ENCODE measurements around the gene CDK12. TPM values are rescaled to one million over a fixed set of nuclear protein-coding genes. Genes with fewer than 3 reads are reported as not detected.
A peak's percentile ranks its signal among the peaks of the same experiment; 100 is the strongest.
"Not testable (repeated sequence)": the region's sequence is repeated elsewhere in the genome, so short reads cannot be mapped to it uniquely, and the experiment has no call there.

The CDK12 gene
- total RNA-seq, 1 experiment from 2014 or later, result 33.6 TPM

- not testable (repeated sequence) for H3K27me3 ChIP-seq (replicated peaks); H3K4me1 ChIP-seq (replicated peaks); H3K4me3 ChIP-seq; H3K36me3 ChIP-seq; H3K9me3 ChIP-seq (replicated peaks); H3K27ac ChIP-seq; DNase-seq (ENCODE audit: low read depth in 1 of 2, low spot score in 2 of 2)
Measured at GRCh38 chr17:39544361-39544760, 83.1 kb downstream of the CDK12 start.

GRCh38 chr17:39547713-39548478 lies 86.6 kb downstream of the CDK12 start:
- peak; percentile 55 to 59 for DNase-seq (ENCODE audit: low read depth in 1 of 2, low spot score in 2 of 2)
- Histone ChIP-seq H3K9me3 (replicated peaks) (no peaks in the 10 kb centered on the region), H3K4me3 (no peak overlapping the region), H3K27ac (no peak overlapping the region), H3K36me3 (peaks cover 3% of the 10 kb centered on the region; the same call in 1 of the 2 replicates), H3K27me3 (replicated peaks) (no peaks in the 10 kb centered on the region), H3K4me1 (replicated peaks) (no peaks in the 10 kb centered on the region)

- Histone ChIP-seq H3K4me3 (no peak overlapping the region), H3K27ac (no peak overlapping the region)
- no peak for DNase-seq (ENCODE audit: low read depth in 1 of 2, low spot score in 2 of 2)
Measured at GRCh38 chr17:39548494-39549225, 87.4 kb downstream of the CDK12 start.

GRCh38 chr17:39549747-39550573 lies 88.7 kb downstream of the CDK12 start:
- Histone ChIP-seq H3K4me3 (no peak overlapping the region), H3K4me1 (replicated peaks) (no peaks in the 10 kb centered on the region), H3K9me3 (replicated peaks) (no peaks in the 10 kb centered on the region), H3K27ac (no peak overlapping the region), H3K27me3 (replicated peaks) (no peaks in the 10 kb centered on the region), H3K36me3 (peaks cover 3% of the 10 kb centered on the region; the same call in 1 of the 2 replicates)
- no peak for DNase-seq (ENCODE audit: low read depth in 1 of 2, low spot score in 2 of 2)

More at GRCh38 chr17:39548494-39549225, 87.4 kb downstream of the CDK12 start:
- Histone ChIP-seq H3K36me3 (peaks cover 3% of the 10 kb centered on the region; the same call in 1 of the 2 replicates), H3K9me3 (replicated peaks) (no peaks in the 10 kb centered on the region), H3K27me3 (replicated peaks) (no peaks in the 10 kb centered on the region), H3K4me1 (replicated peaks) (no peaks in the 10 kb centered on the region)

- Histone ChIP-seq H3K4me3 (no peak overlapping the region), H3K9me3 (replicated peaks) (no peaks in the 10 kb centered on the region), H3K27ac (no peak overlapping the region), H3K27me3 (replicated peaks) (no peaks in the 10 kb centered on the region), H3K4me1 (replicated peaks) (no peaks in the 10 kb centered on the region), H3K36me3 (peaks cover 3% of the 10 kb centered on the region; the same call in 1 of the 2 replicates)
- DNase-seq (ENCODE audit: low read depth in 1 of 2, low spot score in 2 of 2), result no peak
Measured at GRCh38 chr17:39551879-39552278, 90.6 kb downstream of the CDK12 start.

- no peaks in the 10 kb centered on the region for H3K4me1 ChIP-seq (replicated peaks)
- no peaks in the 10 kb centered on the region for H3K27me3 ChIP-seq (replicated peaks)
- no peaks in the 10 kb centered on the region for H3K36me3 ChIP-seq
- no peak overlapping the region for H3K27ac ChIP-seq
- no peak for DNase-seq (ENCODE audit: low read depth in 1 of 2, low spot score in 2 of 2)
- no peaks in the 10 kb centered on the region for H3K9me3 ChIP-seq (replicated peaks)
- H3K4me3 ChIP-seq, result no peak overlapping the region
Measured at GRCh38 chr17:39553341-39553945, 92.2 kb downstream of the CDK12 start.

GRCh38 chr17:39555368-39555767 lies 94.1 kb downstream of the CDK12 start:
- Histone ChIP-seq H3K27me3 (replicated peaks) (no peaks in the 10 kb centered on the region), H3K9me3 (replicated peaks) (no peaks in the 10 kb centered on the region), H3K4me1 (replicated peaks) (no peaks in the 10 kb centered on the region), H3K4me3 (no peak overlapping the region), H3K27ac (no peak overlapping the region), H3K36me3 (no peaks in the 10 kb centered on the region)
- DNase-seq (ENCODE audit: low read depth in 1 of 2, low spot score in 2 of 2), result no peak

GRCh38 chr17:39556423-39556822 lies 95.1 kb downstream of the CDK12 start:
- H3K27me3 ChIP-seq (replicated peaks), result no peaks in the 10 kb centered on the region
- H3K4me3 ChIP-seq, result no peak overlapping the region
- no peaks in the 10 kb centered on the region for H3K36me3 ChIP-seq
- H3K27ac ChIP-seq, result no peak overlapping the region
- no peak for DNase-seq (ENCODE audit: low read depth in 1 of 2, low spot score in 2 of 2)
- no peaks in the 10 kb centered on the region for H3K4me1 ChIP-seq (replicated peaks)
- no peaks in the 10 kb centered on the region for H3K9me3 ChIP-seq (replicated peaks)

- no peaks in the 10 kb centered on the region for H3K36me3 ChIP-seq
- no peaks in the 10 kb centered on the region for H3K9me3 ChIP-seq (replicated peaks)
- DNase-seq (ENCODE audit: low read depth in 1 of 2, low spot score in 2 of 2), result no peak
- H3K27me3 ChIP-seq (replicated peaks), result no peaks in the 10 kb centered on the region
- H3K4me1 ChIP-seq (replicated peaks), result no peaks in the 10 kb centered on the region
- no peak overlapping the region for H3K27ac ChIP-seq
- no peak overlapping the region for H3K4me3 ChIP-seq
Measured at GRCh38 chr17:39562395-39562794, 101.1 kb downstream of the CDK12 start.

GRCh38 chr17:39562976-39563375 lies 101.7 kb downstream of the CDK12 start:
- Histone ChIP-seq H3K4me3 (no peak overlapping the region), H3K27me3 (replicated peaks) (no peaks in the 10 kb centered on the region), H3K27ac (no peak overlapping the region), H3K36me3 (no peaks in the 10 kb centered on the region), H3K4me1 (replicated peaks) (no peaks in the 10 kb centered on the region), H3K9me3 (replicated peaks) (no peaks in the 10 kb centered on the region)
- DNase-seq (ENCODE audit: low read depth in 1 of 2, low spot score in 2 of 2), result no peak

GRCh38 chr17:39563476-39563875 lies 102.2 kb downstream of the CDK12 start:
- H3K4me3 ChIP-seq, result no peak overlapping the region
- H3K27me3 ChIP-seq (replicated peaks), result no peaks in the 10 kb centered on the region
- H3K4me1 ChIP-seq (replicated peaks), result no peaks in the 10 kb centered on the region
- no peak for DNase-seq (ENCODE audit: low read depth in 1 of 2, low spot score in 2 of 2)
- no peaks in the 10 kb centered on the region for H3K36me3 ChIP-seq
- no peak overlapping the region for H3K27ac ChIP-seq
- no peaks in the 10 kb centered on the region for H3K9me3 ChIP-seq (replicated peaks)

- no peaks in the 10 kb centered on the region for H3K4me1 ChIP-seq (replicated peaks)
- no peaks in the 10 kb centered on the region for H3K9me3 ChIP-seq (replicated peaks)
- no peaks in the 10 kb centered on the region for H3K36me3 ChIP-seq
- no peak for DNase-seq (ENCODE audit: low read depth in 1 of 2, low spot score in 2 of 2)
- no peaks in the 10 kb centered on the region for H3K27me3 ChIP-seq (replicated peaks)
- H3K27ac ChIP-seq, result no peak overlapping the region
- H3K4me3 ChIP-seq, result no peak overlapping the region
Measured at GRCh38 chr17:39564211-39564848, 103.0 kb downstream of the CDK12 start.

All from SJSA1 (cell line).